ENCODE measurements around the gene SLC3A2.
"Not testable (repeated sequence)": the region's sequence is repeated elsewhere in the genome, so short reads cannot be mapped to it uniquely, and the experiment has no call there.

The SLC3A2 gene

GRCh38 chr11:62931499-62932278 lies 51.0 kb downstream of the SLC3A2 start:
- no peak for DNase-seq (ENCODE audit: low read depth)

- DNase-seq (ENCODE audit: low read depth): no peak
Measured at GRCh38 chr11:62933285-62933684, 52.6 kb downstream of the SLC3A2 start.

- DNase-seq (ENCODE audit: low read depth): no peak
Measured at GRCh38 chr11:62933750-62934495, 53.2 kb downstream of the SLC3A2 start.

- DNase-seq (ENCODE audit: low read depth): no peak
Measured at GRCh38 chr11:62934496-62934785, 53.7 kb downstream of the SLC3A2 start.

- DNase-seq (ENCODE audit: low read depth): not testable (repeated sequence)
Measured at GRCh38 chr11:62937528-62937927, 56.8 kb downstream of the SLC3A2 start.

Measured in activated T-helper 9 cell treated with anti-CD3 and anti-CD28 coated beads, Interleukin-2, amount 50 U/mL, for 16 hours (primary cell).